ENCODE results near the gene SHB. TPM values are rescaled to one million over a fixed set of nuclear protein-coding genes. Genes with fewer than 3 reads are reported as not detected.

SHB gene
- total and polyA plus RNA-seq, 2 donors (not counting 3 experiments of a cell fraction or from before 2014, with no cell fraction given): 13.4 to 24.9 TPM

DNA sequence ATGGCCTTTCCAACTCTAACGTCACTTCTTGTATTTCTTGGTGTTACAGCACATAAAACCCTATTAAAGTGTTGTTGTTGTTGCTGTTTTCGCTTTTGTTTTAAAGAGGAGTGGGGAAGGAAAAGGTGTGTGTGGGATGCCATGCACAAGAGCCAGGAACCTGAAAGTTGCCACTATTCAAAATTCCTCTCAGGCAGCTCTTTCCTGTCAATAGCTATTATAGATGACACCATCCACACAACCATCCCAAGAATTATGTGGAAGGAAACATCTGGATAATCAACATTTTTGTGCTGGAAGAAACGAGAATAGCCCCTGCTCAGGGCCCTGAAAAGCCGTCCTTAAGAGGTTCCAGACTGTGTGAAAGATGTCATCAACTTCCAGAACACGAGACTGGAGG, 79.3 kb downstream of the SHB start:
- H3K4me3 ChIP-seq (replicated peaks in 1 of 3; ENCODE audit: insufficient read depth in 1 of 3, low read depth in 1 of 3, low read length in 3 of 3): no peak overlapping the region
- H3K36me3 ChIP-seq (ENCODE audit: control insufficient read depth in 2 of 2, extremely low read depth in 1 of 2, insufficient read depth in 2 of 2, low read length in 2 of 2): no peaks in the 10 kb centered on the region
- no TSS peak for BruUV-seq (replicated peaks)
- no peak overlapping the region for H2AFZ ChIP-seq (ENCODE audit: low read depth, low read length)
- no peak overlapping the region for H3K27ac ChIP-seq (ENCODE audit: insufficient read depth, low read depth, low read length)
- peak; percentile 29 for DNase-seq (ENCODE audit: low read depth, low spot score)
- ChIA-PET CTCF (interaction anchor here (0.7 to 1.5 kb wide), 2 partner anchors 71 to 76 kb away, joined by 3 to 4 read pairs; no protein-coding TSS in a partner anchor), POLR2A (no interaction called here)
- H3K9me1 ChIP-seq (replicated peaks; ENCODE audit: control insufficient read depth, extremely low read depth, insufficient read depth, low read length): no peaks in the 10 kb centered on the region
- no peaks in the 10 kb centered on the region for H4K20me1 ChIP-seq (replicated peaks; ENCODE audit: control insufficient read depth, extremely low read depth, insufficient read depth, low read length)
- dilution Hi-C loops (cut with MboI; ENCODE audit: extremely low pct_ligation_motif_present, low sequenced_read_pairs): no loop called here
- H3K79me2 ChIP-seq (ENCODE audit: control insufficient read depth, insufficient read depth, low read length): peaks cover 16% of the 10 kb centered on the region
- peaks cover 8% of the 10 kb centered on the region for H3K4me1 ChIP-seq (ENCODE audit: control insufficient read depth, extremely low read depth, insufficient read depth, low read length)
- peak; percentile 68 for FAIRE-seq
- intact Hi-C loops (cut with micrococcal nuclease): no loop called here
- no peak overlapping the region for H3K4me2 ChIP-seq (ENCODE audit: insufficient read depth, low read length)
- no peaks in the 10 kb centered on the region for H3K9me3 ChIP-seq (replicated peaks; ENCODE audit: control insufficient read depth, insufficient read depth, low read length)
- peak; percentile 60 for TF ChIP-seq JUN (IDR thresholded peaks at IDR 0.05; ENCODE audit: borderline replicate concordance, insufficient read depth, insufficient read length, low read depth)
- TF ChIP-seq GATA2 (IDR thresholded peaks at IDR 0.05; ENCODE audit: insufficient read depth, insufficient read length, low read depth, low read length): no peak
- H3K9ac ChIP-seq (replicated peaks; ENCODE audit: extremely low read depth, insufficient read depth, low read length): no peak overlapping the region
- no peaks in the 10 kb centered on the region for H3K27me3 ChIP-seq (ENCODE audit: control insufficient read depth in 2 of 2, insufficient read depth in 2 of 2, low read length in 2 of 2)

DNA sequence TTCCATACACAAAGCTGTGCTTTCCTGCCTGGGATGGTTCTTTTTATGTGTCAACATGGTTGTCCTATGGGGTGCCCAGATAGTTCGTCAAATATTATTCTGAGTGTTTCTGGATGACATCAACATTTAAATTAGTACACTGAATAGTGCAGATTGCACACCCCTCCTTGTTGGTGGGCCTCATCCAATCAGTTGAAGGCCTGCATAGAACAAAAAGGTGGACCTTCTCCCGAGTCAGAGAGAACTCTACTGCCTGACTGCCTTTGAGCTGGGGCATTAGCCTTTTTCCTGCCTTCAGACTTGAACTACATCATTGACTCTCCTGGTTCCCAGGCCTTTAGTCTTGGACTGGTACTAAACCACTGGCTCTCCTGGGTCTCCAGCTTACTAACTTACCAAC, 80.4 kb downstream of the SHB start:
- H4K20me1 ChIP-seq (replicated peaks; ENCODE audit: control insufficient read depth, extremely low read depth, insufficient read depth, low read length): no peaks in the 10 kb centered on the region
- ChIA-PET CTCF (interaction anchor here (0.7 to 0.9 kb wide), 2 partner anchors 19 to 72 kb away, joined by 3 read pairs; no protein-coding TSS in a partner anchor), POLR2A (no interaction called here)
- no peak overlapping the region for H3K4me2 ChIP-seq (ENCODE audit: insufficient read depth, low read length)
- H3K4me1 ChIP-seq (ENCODE audit: control insufficient read depth, extremely low read depth, insufficient read depth, low read length): peaks cover 8% of the 10 kb centered on the region
- H3K27me3 ChIP-seq (ENCODE audit: control insufficient read depth in 2 of 2, insufficient read depth in 2 of 2, low read length in 2 of 2): no peaks in the 10 kb centered on the region
- no peaks in the 10 kb centered on the region for H3K9me3 ChIP-seq (replicated peaks; ENCODE audit: control insufficient read depth, insufficient read depth, low read length)
- no peak overlapping the region for H3K4me3 ChIP-seq (replicated peaks in 1 of 3; ENCODE audit: insufficient read depth in 1 of 3, low read depth in 1 of 3, low read length in 3 of 3)
- no peaks in the 10 kb centered on the region for H3K36me3 ChIP-seq (ENCODE audit: control insufficient read depth in 2 of 2, extremely low read depth in 1 of 2, insufficient read depth in 2 of 2, low read length in 2 of 2)
- dilution Hi-C loops (cut with MboI; ENCODE audit: extremely low pct_ligation_motif_present, low sequenced_read_pairs): no loop called here
- H3K9ac ChIP-seq (replicated peaks; ENCODE audit: extremely low read depth, insufficient read depth, low read length): no peak overlapping the region
- H3K79me2 ChIP-seq (ENCODE audit: control insufficient read depth, insufficient read depth, low read length): peaks cover 12% of the 10 kb centered on the region
- TF ChIP-seq, protein P1, sequence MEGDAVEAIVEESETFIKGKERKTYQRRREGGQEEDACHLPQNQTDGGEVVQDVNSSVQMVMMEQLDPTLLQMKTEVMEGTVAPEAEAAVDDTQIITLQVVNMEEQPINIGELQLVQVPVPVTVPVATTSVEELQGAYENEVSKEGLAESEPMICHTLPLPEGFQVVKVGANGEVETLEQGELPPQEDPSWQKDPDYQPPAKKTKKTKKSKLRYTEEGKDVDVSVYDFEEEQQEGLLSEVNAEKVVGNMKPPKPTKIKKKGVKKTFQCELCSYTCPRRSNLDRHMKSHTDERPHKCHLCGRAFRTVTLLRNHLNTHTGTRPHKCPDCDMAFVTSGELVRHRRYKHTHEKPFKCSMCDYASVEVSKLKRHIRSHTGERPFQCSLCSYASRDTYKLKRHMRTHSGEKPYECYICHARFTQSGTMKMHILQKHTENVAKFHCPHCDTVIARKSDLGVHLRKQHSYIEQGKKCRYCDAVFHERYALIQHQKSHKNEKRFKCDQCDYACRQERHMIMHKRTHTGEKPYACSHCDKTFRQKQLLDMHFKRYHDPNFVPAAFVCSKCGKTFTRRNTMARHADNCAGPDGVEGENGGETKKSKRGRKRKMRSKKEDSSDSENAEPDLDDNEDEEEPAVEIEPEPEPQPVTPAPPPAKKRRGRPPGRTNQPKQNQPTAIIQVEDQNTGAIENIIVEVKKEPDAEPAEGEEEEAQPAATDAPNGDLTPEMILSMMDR (IDR thresholded peaks at IDR 0.05; ENCODE audit: extremely low read depth in 1 of 2, insufficient read depth in 1 of 2, low read depth in 1 of 2, low read length in 2 of 2): no peak
- TF ChIP-seq MYC (IDR thresholded peaks at IDR 0.05; ENCODE audit: low read depth, low read length): no peak
- no peak for TF ChIP-seq FOS (IDR thresholded peaks at IDR 0.05; ENCODE audit: borderline replicate concordance, insufficient read depth, low read length)
- no peak for TF ChIP-seq GATA2 (IDR thresholded peaks at IDR 0.05; ENCODE audit: insufficient read depth, insufficient read length, low read depth, low read length)
- TF ChIP-seq JUN (IDR thresholded peaks at IDR 0.05; ENCODE audit: borderline replicate concordance, insufficient read depth, insufficient read length, low read depth): no peak
- TF ChIP-seq EZH2 (IDR thresholded peaks at IDR 0.05; ENCODE audit: borderline replicate concordance, low read depth, low read length, severe bottlenecking): no peak
- TF ChIP-seq, protein P2, sequence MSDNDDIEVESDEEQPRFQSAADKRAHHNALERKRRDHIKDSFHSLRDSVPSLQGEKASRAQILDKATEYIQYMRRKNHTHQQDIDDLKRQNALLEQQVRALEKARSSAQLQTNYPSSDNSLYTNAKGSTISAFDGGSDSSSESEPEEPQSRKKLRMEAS (IDR thresholded peaks at IDR 0.05; ENCODE audit: insufficient read depth, insufficient read length): no peak
- no peak for TF ChIP-seq POLR2A (IDR thresholded peaks at IDR 0.05; ENCODE audit: low read depth, low read length)
- no peak for TF ChIP-seq POLR2AphosphoS5 (IDR thresholded peaks at IDR 0.05; ENCODE audit: insufficient read depth, low read depth, low read length)
- H3K27ac ChIP-seq (ENCODE audit: insufficient read depth, low read depth, low read length): no peak overlapping the region
- FAIRE-seq: no peak
- DNase-seq (ENCODE audit: low read depth, low spot score): no peak
- BruUV-seq (replicated peaks): no TSS peak
- H3K9me1 ChIP-seq (replicated peaks; ENCODE audit: control insufficient read depth, extremely low read depth, insufficient read depth, low read length): no peaks in the 10 kb centered on the region
- H2AFZ ChIP-seq (ENCODE audit: low read depth, low read length): no peak overlapping the region
- intact Hi-C loops (cut with micrococcal nuclease): no loop called here

All from endothelial cell of umbilical vein (primary cell).